ENCODE data around the gene ENTREP3.
"Not testable (repeated sequence)": the region's sequence is repeated elsewhere in the genome, so short reads cannot be mapped to it uniquely, and the experiment has no call there.

The ENTREP3 gene

GRCh38 chr1:155218854-155219591 is 36.3 kb downstream of the ENTREP3 start:
- DNase-seq (ENCODE audit: low read depth) = peak; percentile 64
- H3K4me3 ChIP-seq (ENCODE audit: low read length) = no peak overlapping the region
- TF ChIP-seq CTCF (IDR thresholded peaks at IDR 0.05; ENCODE audit: insufficient read depth, low read depth, low read length, missing control alignments) = no peak

GRCh38 chr1:155214702-155215101 is 40.6 kb downstream of the ENTREP3 start:
- H3K4me3 ChIP-seq (ENCODE audit: low read length) = not testable (repeated sequence)
- peak; percentile 52 for DNase-seq (ENCODE audit: low read depth)

- DNase-seq (ENCODE audit: low read depth); H3K4me3 ChIP-seq (ENCODE audit: low read length): not testable (repeated sequence)
Measured at GRCh38 chr1:155212051-155212440, 43.2 kb downstream of the ENTREP3 start.

GRCh38 chr1:155211381-155212050 is 43.8 kb downstream of the ENTREP3 start:
- not testable (repeated sequence) for DNase-seq (ENCODE audit: low read depth); H3K4me3 ChIP-seq (ENCODE audit: low read length)

GRCh38 chr1:155210314-155211104 is 44.8 kb downstream of the ENTREP3 start:
- no peak overlapping the region for H3K4me3 ChIP-seq (ENCODE audit: low read length)
- DNase-seq (ENCODE audit: low read depth) = no peak
- TF ChIP-seq CTCF (IDR thresholded peaks at IDR 0.05; ENCODE audit: insufficient read depth, low read depth, low read length, missing control alignments) = no peak

GRCh38 chr1:155209312-155209721 is 46.0 kb downstream of the ENTREP3 start:
- DNase-seq (ENCODE audit: low read depth) = no peak
- no peak for TF ChIP-seq CTCF (IDR thresholded peaks at IDR 0.05; ENCODE audit: insufficient read depth, low read depth, low read length, missing control alignments)
- H3K4me3 ChIP-seq (ENCODE audit: low read length) = peak overlapping the region; percentile 60

GRCh38 chr1:155208541-155209311 is 46.6 kb downstream of the ENTREP3 start, which contains the start of gene MTX1:
TSS of gene MTX1 (plus strand) at chr1:155208695. CDS start at chr1:155208805, 110 bp downstream.
- DNase-seq (ENCODE audit: low read depth) = peak; percentile 68
- TF ChIP-seq CTCF (IDR thresholded peaks at IDR 0.05; ENCODE audit: insufficient read depth, low read depth, low read length, missing control alignments) = no peak

More at GRCh38 chr1:155208541-155209311, 46.6 kb downstream of the ENTREP3 start, which contains the start of gene MTX1:
- peak within 1 kb of the TSS; percentile 60 for H3K4me3 ChIP-seq (ENCODE audit: low read length)
